Type B pancreatic cell (in vitro differentiated cells): ENCODE results near the gene CCDC183. TPM values are rescaled to one million over a fixed set of nuclear protein-coding genes. Genes with fewer than 3 reads are reported as not detected.
A peak's percentile ranks its signal among the peaks of the same experiment; 100 is the strongest.
"Not testable (repeated sequence)": the region's sequence is repeated elsewhere in the genome, so short reads cannot be mapped to it uniquely, and the experiment has no call there.

Experiments used
- DNase-seq: peaks from one replicate; pipeline ENCODE4 v3.0.0; 2021; ENCODE audit warnings: mixed read lengths; ENCODE audit not compliant: unreplicated experiment; ENCODE audit errors: extremely low spot score
- H3K27ac Mint-ChIP-seq: 2 replicates; pipeline ENCODE4 v1.8.0; 2021; ENCODE audit warnings: mild to moderate bottlenecking, mixed read lengths
- H3K27me3 Mint-ChIP-seq: 2 replicates; pipeline ENCODE4 v1.8.0; 2021; ENCODE audit warnings: mixed read lengths
- H3K36me3 Mint-ChIP-seq: 2 replicates; pipeline ENCODE4 v1.8.0; 2021; ENCODE audit warnings: mixed read lengths
- H3K4me1 Mint-ChIP-seq: one replicate; pipeline ENCODE4 v1.8.0; 2021; ENCODE audit warnings: mixed read lengths; ENCODE audit not compliant: unreplicated experiment
- H3K4me3 Mint-ChIP-seq: 2 replicates; pipeline ENCODE4 v1.8.0; 2021; ENCODE audit warnings: mild to moderate bottlenecking, mixed read lengths
- H3K9me3 Mint-ChIP-seq: 2 replicates; pipeline ENCODE4 v1.8.0; 2021; ENCODE audit warnings: mixed read lengths
- CTCF ChIP-seq: fragments of 200-600 bp; sonication (generic); conservative IDR thresholded peaks from 2 replicates; pipeline ENCODE4 v1.5.0; 2021; ENCODE audit warnings: antibody characterized with exemption, mild to moderate bottlenecking
- total RNA-seq: library from RNA; stranded (reverse); gene quantifications from 2 replicates; pipeline ENCODE4 v1.2.1, GENCODE V29; 2021; ENCODE audit warnings: low replicate concordance

CCDC183 gene
- total RNA-seq, 1 donor from 2014 or later: 2.9 TPM

DNA sequence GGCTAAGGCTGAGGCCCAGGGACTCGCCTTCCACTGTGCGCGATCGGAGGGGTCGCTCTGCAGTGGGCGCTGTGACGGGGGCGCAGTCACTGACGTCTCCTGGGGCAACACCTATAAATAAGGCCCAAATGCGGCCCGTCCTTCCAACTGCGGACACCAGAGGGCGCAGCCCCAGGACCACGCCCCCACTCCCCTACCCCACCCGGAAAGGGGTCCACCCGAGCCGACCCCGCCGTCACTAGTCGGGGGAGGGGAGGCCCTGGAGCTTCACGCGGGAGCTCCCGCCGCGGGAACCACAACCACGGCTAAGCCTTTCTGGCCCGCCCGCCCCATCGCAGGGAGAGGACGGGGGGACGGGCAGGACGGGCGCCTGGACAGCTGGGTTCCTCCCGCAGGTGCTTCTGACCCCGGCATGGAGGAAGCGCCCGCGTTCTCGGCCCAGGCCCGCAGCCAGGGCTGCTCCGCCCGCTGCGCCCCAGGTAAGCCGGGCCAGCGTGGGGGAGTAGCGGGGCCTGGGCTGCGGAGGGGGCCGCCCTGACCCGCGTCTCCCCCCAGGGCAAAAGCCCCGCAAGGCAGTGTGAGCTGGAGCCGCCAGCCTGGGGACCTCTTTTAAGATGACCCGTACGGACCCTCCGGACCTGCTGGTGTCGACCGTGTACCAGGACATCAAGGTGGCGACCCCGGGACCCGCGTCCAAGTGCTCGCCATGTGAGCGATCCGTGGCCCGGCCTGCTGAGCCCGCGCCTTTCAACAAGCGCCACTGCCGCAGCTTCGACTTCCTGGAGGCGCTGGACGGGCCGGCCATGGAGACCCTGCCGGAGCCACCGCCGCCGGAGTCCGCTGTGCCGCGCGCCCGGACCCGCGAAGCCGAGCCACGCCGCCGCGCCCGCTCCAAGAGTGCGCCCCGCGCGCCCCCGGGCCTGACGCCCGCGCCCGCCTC is 47.9 kb downstream of the CCDC183 start:
- not testable (repeated sequence) for H3K27ac Mint-ChIP-seq, H3K9me3 Mint-ChIP-seq, H3K4me1 Mint-ChIP-seq, DNase-seq, H3K36me3 Mint-ChIP-seq
- H3K4me3 Mint-ChIP-seq: peak overlapping the region; percentile 17
- peaks cover 12% of the 10 kb centered on the region for H3K27me3 Mint-ChIP-seq
- TF ChIP-seq CTCF: peak; percentile 78

DNA sequence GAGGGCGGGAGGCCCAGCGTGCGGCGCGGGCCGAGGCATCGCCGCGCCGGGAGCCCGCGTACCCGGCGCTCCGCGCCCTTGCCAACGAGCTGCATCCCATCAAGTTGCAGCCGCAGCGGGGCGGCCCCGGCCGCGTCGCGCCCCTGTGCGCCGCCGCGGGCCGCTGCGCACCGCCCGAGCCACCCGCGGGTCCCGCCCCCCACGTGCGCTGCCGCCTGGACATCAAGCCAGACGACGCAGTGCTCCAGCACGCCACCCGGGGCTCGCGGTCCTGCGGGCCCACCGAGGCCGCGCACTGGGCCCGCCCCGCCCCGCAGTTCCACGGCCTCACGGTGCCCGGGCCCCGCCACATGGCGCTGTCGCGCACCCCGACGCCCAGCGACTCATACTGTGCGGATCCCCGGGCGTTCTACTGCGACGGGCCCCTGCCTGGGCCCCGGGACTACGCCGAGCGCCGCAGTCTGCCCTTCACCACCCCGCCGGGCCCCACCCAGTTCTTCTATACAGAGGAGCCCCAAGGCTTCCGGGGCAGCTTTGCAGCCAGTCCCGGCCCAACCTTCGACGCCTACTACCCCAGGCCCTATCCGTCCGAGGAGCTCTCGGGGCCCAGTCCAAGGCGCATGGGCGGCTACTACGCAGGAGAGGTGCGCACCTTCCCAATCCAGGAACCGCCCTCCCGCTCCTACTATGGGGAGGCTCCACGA is 48.8 kb downstream of the CCDC183 start:
- Mint-ChIP-seq H3K4me3 (no peak overlapping the region), H3K4me1 (peaks cover 4% of the 10 kb centered on the region), H3K27ac (no peak overlapping the region), H3K36me3 (no peaks in the 10 kb centered on the region), H3K9me3 (no peaks in the 10 kb centered on the region), H3K27me3 (peaks cover 13% of the 10 kb centered on the region)
- no peak for TF ChIP-seq CTCF
- DNase-seq: no peak

- Mint-ChIP-seq H3K4me1 (no peaks in the 10 kb centered on the region), H3K27ac (no peak overlapping the region), H3K27me3 (peaks cover 13% of the 10 kb centered on the region), H3K4me3 (no peak overlapping the region), H3K9me3 (no peaks in the 10 kb centered on the region), H3K36me3 (no peaks in the 10 kb centered on the region)
- no peak for TF ChIP-seq CTCF
- DNase-seq: no peak
These were observed 49.5 kb downstream of the CCDC183 start for GRCh38 chr9:136845465-136846260.

- peak overlapping the region; percentile 77 for H3K4me3 Mint-ChIP-seq
- H3K36me3 Mint-ChIP-seq: no peaks in the 10 kb centered on the region
- H3K27ac Mint-ChIP-seq: no peak overlapping the region
- H3K9me3 Mint-ChIP-seq: no peaks in the 10 kb centered on the region
- TF ChIP-seq CTCF: no peak
- H3K4me1 Mint-ChIP-seq: no peaks in the 10 kb centered on the region
- no peak for DNase-seq
- H3K27me3 Mint-ChIP-seq: peaks cover 13% of the 10 kb centered on the region
These were observed 50.4 kb downstream of the CCDC183 start for GRCh38 chr9:136846376-136847087.
